Activated CD4-positive, alpha-beta T cell treated with anti-CD3 and anti-CD28 coated beads, Interleukin-2, amount 50 U/mL, for 48 hours (primary cell): ENCODE data around the gene EXOSC5.
A peak's percentile ranks its signal among the peaks of the same experiment; 100 is the strongest.
"Not testable (repeated sequence)": the region's sequence is repeated elsewhere in the genome, so short reads cannot be mapped to it uniquely, and the experiment has no call there.

Experiments used
- DNase-seq, 2 experiments: peaks; one replicate each; pipeline ENCODE4 v3.0.0-alpha.2; 2020

EXOSC5 gene

GRCh38 chr19:41397086-41398049 lies at the start of gene EXOSC5, which contains the start of gene BCKDHA:
EXOSC5 (minus strand) TSS chr19:41397359; CDS start chr19:41397328, 31 bp downstream.
BCKDHA (plus strand) TSS chr19:41397818; CDS start chr19:41397828, 10 bp downstream.
- peak; percentile 99 for DNase-seq

DNA sequence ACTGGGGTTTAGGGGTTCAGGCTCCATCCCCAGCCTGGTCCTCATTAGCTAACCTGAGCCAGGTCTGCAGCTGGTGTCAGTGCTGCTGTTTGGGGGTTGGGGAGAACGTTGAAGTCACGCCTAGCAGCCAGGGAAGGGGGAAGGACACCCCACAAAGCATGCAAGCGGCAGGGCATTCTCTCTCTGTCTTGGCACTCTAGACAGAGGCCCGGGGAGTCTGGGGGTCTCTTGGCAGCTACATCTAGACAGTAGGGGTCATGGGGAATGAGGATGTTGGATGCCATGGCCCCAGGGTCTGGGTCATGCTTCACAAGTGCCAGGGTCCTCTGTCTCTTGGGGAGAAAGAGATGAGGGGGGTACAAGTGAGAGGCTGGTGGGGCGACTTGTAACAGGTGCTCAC lies 48.4 kb upstream of the EXOSC5 start:
- peak in 1 of 2 experiments; percentile 0 for DNase-seq

- DNase-seq = peak in 1 of 2 experiments; percentile 2
Observed at GRCh38 chr19:41443813-41444455, 46.8 kb upstream of the EXOSC5 start.

DNA sequence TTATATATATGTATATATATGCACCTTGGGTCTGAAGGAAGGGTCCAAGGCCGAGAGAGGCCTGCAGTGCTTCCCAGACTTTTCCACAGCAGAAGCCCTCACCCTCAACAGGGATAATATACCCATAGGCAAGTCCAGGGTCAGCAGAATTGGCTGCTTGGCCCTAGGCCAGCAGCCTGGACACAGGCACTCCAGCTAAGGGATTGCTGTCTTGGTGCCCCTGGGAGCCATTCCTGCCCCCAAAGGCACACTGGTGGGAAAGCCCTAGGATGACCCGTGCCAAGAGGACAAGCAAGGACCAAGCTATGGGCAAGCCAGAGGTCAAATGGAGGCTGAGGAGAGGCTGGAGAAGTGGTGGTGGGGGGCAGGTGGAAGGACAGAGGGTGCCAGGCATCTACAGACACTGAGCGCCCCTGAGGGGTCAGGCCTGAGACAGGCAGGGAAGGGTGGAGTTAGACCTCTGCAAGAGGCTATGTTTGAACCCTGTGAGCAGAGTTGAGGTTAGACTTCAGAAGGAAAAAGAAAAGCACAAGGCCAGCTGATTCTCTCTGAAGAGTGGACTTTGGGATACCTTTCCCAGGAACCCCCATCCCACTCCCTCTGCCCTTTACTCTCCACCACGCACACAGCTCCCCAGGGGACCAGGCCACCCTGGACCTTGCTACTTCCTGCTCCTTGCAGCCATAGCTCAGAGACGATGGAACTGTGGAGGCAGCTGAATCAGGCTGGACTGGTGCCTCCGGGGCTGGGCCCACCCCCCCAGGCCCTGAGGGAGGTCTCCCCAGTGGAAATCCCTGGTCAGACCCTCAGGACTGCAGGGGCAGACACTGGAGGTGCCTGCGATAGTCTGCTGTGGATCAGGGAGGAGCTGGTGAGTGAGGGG lies 45.6 kb upstream of the EXOSC5 start, which contains the start of gene ERICH4:
Gene ERICH4 (plus strand): TSS at position 684 of the 883 bp plus-strand sequence. CDS start 14 bp downstream, at position 698.
- no peak for DNase-seq

GRCh38 chr19:41441321-41441945 lies 44.3 kb upstream of the EXOSC5 start:
- DNase-seq = no peak

DNA sequence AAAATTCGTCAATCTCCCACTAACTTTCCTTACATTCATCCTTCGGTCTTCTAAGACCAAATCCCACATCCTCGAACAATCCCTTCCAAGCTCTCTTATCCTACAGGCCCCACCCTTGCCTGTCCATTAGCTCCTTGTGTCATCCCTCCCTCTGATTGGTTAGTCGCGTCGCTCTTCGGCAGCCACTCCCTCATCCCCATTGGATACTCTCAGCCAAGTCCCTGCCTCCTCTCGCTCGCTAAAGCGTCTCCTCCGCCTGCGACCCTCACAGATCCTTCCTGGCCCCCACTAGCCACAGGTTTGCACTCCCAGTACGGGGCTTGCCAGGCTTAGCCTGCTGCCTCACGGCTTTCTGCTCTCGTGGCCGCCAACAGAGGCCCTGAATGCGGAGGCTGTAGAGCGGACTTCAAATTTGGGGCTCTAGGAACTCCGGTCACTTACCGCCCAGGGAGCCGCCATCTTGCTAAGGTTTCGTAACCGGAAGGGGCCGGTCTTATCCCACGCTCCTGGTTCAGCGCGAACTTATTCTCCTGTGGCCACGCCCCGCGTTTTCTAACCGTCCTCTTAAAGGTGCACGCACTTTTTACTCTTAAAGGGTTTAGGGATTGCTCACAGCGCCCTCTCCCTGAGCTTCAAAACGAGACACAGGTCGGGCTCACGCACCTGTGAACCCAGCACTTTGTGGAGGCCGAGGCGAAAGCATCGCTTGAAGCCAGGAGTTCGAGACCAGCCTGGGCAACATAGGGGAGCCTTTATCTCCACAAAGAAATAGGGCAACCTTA lies 42.5 kb upstream of the EXOSC5 start, which contains the start of gene DMAC2:
Gene DMAC2 (minus strand): TSS at position 472 of the 782 bp plus-strand sequence. CDS start 13 bp downstream, at position 459.
- peak; percentile 97 to 98 for DNase-seq

- DNase-seq = no peak
Observed at GRCh38 chr19:41437944-41438574, 40.9 kb upstream of the EXOSC5 start.

DNA sequence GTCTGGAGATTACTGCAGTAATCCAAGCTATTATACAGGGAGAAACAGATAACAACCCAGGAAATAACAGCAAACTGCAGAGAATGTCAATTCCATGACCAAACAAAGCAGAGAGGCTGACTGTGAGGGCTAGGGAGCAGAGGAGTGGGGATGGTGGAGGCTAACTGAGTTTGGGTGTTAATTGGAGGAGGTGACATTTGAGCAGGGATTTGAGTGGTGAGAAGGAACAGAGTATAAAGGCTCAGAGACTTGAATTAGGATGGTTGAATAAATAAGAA lies 39.5 kb upstream of the EXOSC5 start:
- no peak for DNase-seq

GRCh38 chr19:41435936-41436673 lies 38.9 kb upstream of the EXOSC5 start:
- DNase-seq = no peak

DNA sequence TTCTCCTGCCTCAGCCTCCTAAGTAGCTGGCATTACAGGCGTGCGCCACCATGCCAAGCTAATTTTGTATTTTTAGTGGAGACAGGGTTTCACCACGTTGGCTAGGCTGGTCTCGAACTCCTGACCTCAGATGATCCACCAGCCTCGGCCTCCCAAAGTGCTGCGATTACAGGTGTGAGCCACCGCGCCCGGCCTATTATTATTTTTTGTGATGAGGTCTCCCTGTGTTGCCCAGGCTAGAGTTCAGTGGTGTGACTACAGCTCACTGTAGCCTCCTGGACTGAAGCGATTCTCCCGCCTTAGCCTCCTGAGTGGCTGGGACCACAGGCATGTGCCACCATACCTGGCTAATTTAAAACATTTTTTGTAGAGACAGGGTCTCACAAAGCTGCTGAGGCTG lies 38.2 kb upstream of the EXOSC5 start:
- not testable (repeated sequence) for DNase-seq

DNA sequence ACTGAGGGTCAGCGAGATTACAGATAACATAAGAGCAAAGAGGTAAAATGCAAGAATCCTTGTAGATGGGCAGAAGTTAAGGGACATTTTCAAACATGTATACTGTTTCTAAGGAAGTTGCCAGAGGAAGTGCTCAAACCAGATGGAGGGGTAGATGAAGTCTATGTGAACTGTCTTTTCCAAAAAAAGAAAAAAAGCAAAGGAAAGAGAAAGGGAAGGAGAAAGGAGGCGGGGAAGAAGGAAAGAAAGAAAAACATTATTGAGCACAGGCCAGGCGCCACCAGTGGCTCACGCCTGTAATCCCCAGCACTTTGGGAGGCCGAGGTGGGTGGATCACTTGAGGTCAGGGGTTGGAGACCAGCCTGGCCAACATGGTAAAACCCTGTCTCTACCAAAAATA lies 37.3 kb upstream of the EXOSC5 start:
- no peak for DNase-seq

- DNase-seq = no peak
Observed at GRCh38 chr19:41433171-41433570, 36.0 kb upstream of the EXOSC5 start.

GRCh38 chr19:41431426-41432386 lies 34.5 kb upstream of the EXOSC5 start:
- DNase-seq = no peak

- DNase-seq = no peak
Observed at GRCh38 chr19:41430922-41431321, 33.8 kb upstream of the EXOSC5 start.

GRCh38 chr19:41428481-41428859 lies 31.3 kb upstream of the EXOSC5 start:
- no peak for DNase-seq

GRCh38 chr19:41427647-41428480 lies 30.7 kb upstream of the EXOSC5 start:
- DNase-seq = peak; percentile 26 to 41

DNA sequence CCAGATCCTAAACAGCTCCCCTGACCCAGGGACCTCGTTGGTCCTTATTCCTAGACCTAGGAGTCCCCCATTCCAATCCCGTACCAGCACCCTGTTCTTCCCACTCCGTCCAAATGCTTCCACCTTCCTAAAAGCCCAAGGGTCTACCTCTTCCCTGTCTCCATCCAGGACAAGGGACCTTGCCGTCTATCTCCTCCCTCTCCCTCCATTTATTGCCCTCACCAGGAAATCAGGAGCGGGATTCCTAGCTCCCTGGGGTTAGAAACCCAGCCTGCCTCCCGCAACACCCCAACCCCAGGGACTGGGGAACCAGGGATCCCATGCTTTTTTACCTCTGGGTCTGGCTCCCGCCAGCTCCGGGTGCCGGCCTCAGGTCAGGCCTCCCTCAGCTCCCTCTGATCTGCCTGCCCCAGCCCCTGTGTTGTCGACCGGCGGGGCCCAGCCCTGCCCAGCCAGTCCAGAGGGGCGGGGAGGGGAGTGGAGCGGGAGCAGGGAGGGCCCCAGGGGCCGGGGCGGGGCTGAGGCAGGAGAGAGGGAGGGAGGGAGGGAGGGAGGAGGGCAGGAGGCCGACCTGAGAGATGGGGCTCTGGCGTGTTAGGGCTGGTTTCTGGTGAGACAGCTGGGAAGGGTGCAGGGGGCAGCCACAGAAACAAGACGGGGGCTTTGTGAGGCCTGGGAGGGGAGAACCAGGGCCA lies 29.9 kb upstream of the EXOSC5 start, which contains the start of gene B3GNT8:
Gene B3GNT8 (minus strand): TSS at position 423 of the 695 bp plus-strand sequence. CDS start 596 bp downstream, outside the sequence.
- DNase-seq = peak; percentile 57 to 61
